NCI-H2196 treated with DMSO at 0.1 percent for 48 hours (cell line): ENCODE measurements around the gene TCF4.

Experiments
- DNase-seq: peaks from one replicate; lab custom pipeline; 2025; ENCODE audit not compliant: unreplicated experiment; lab: John Stamatoyannopoulos, UW

The TCF4 gene

GRCh38 chr18:55206927-55207326, 381.1 kb downstream of the TCF4 start:
- DNase-seq: no peak

- DNase-seq: no peak
Measured at GRCh38 chr18:55202232-55202917, 385.6 kb downstream of the TCF4 start.

GRCh38 chr18:55199291-55199963, 388.6 kb downstream of the TCF4 start:
- no peak for DNase-seq

- no peak for DNase-seq
Measured at GRCh38 chr18:55195863-55196262, 392.1 kb downstream of the TCF4 start.

GRCh38 chr18:55189972-55190371, 398.0 kb downstream of the TCF4 start:
- no peak for DNase-seq

GRCh38 chr18:55186588-55186987, 401.4 kb downstream of the TCF4 start:
- no peak for DNase-seq

- no peak for DNase-seq
Measured at GRCh38 chr18:55185391-55185790, 402.6 kb downstream of the TCF4 start.

- DNase-seq: no peak
Measured at GRCh38 chr18:55179835-55180234, 408.2 kb downstream of the TCF4 start.

- no peak for DNase-seq
Measured at GRCh38 chr18:55179425-55179824, 408.6 kb downstream of the TCF4 start.

- no peak for DNase-seq
Measured at GRCh38 chr18:55173291-55173690, 414.7 kb downstream of the TCF4 start.
